HG03565 (cell line): ENCODE data around the gene SLC40A1.

Source experiments
- ATAC-seq: cut with Tn5 transposase; IDR thresholded peaks from one replicate; pipeline ENCODE4 v1.9.1; 2021; ENCODE audit warnings: mild to moderate bottlenecking, moderate library complexity; ENCODE audit not compliant: unreplicated experiment

Gene SLC40A1

GRCh38 chr2:189570570-189571031 is 10.0 kb downstream of the SLC40A1 start:
- no peak for ATAC-seq

- ATAC-seq = peak; percentile 47
Measured at GRCh38 chr2:189569295-189569910, 11.2 kb downstream of the SLC40A1 start.

- ATAC-seq = no peak
Measured at GRCh38 chr2:189566046-189566445, 14.5 kb downstream of the SLC40A1 start.

- ATAC-seq = no peak
Measured at GRCh38 chr2:189561371-189562038, 19.1 kb downstream of the SLC40A1 start.

- ATAC-seq = no peak
Measured at GRCh38 chr2:189560273-189560586, 20.4 kb downstream of the SLC40A1 start.

GRCh38 chr2:189559579-189560272 is 20.9 kb downstream of the SLC40A1 start:
- no peak for ATAC-seq

- ATAC-seq = no peak
Measured at GRCh38 chr2:189558516-189559272, 21.9 kb downstream of the SLC40A1 start.

- no peak for ATAC-seq
Measured at GRCh38 chr2:189557373-189557772, 23.2 kb downstream of the SLC40A1 start.

GRCh38 chr2:189556526-189556925 is 24.1 kb downstream of the SLC40A1 start:
- ATAC-seq = no peak

GRCh38 chr2:189555232-189555631 is 25.4 kb downstream of the SLC40A1 start:
- ATAC-seq = no peak

GRCh38 chr2:189553504-189554088 is 27.0 kb downstream of the SLC40A1 start:
- ATAC-seq = no peak

- no peak for ATAC-seq
Measured at GRCh38 chr2:189552991-189553404, 27.6 kb downstream of the SLC40A1 start.

GRCh38 chr2:189552334-189552990 is 28.1 kb downstream of the SLC40A1 start:
- no peak for ATAC-seq

- ATAC-seq = no peak
Measured at GRCh38 chr2:189551808-189552207, 28.8 kb downstream of the SLC40A1 start.

- no peak for ATAC-seq
Measured at GRCh38 chr2:189549449-189549832, 31.1 kb downstream of the SLC40A1 start.

- no peak for ATAC-seq
Measured at GRCh38 chr2:189548666-189549448, 31.7 kb downstream of the SLC40A1 start.

GRCh38 chr2:189545418-189545817 is 35.2 kb downstream of the SLC40A1 start:
- ATAC-seq = no peak

- ATAC-seq = no peak
Measured at GRCh38 chr2:189544318-189545042, 36.1 kb downstream of the SLC40A1 start.

- ATAC-seq = no peak
Measured at GRCh38 chr2:189543367-189543766, 37.2 kb downstream of the SLC40A1 start.
